ENCODE data around the gene ZNF582.

GRCh38 chr19:56404705-56405056, 11.3 kb upstream of the ZNF582 start:
- no peak for TF ChIP-seq CTCF (IDR thresholded peaks at IDR 0.05; ENCODE audit: low read length)
- no peak for TF ChIP-seq EZH2 (optimal IDR thresholded peaks at IDR 0.05; ENCODE audit: low read depth, low read length)
- TF ChIP-seq EZH2phosphoT487 (IDR thresholded peaks at IDR 0.05; ENCODE audit: low read length): no peak
